DOHH2 (cell line): Measurements from ENCODE around the gene STXBP3.

ENCODE experiments used
- CTCF ChIP-seq: fragments of 200-600 bp; sonication (generic); IDR thresholded peaks from one replicate; pipeline ENCODE4 v1.5.1; 2014; ENCODE audit warnings: antibody characterized with exemption, mild to moderate bottlenecking, low read depth, low read length; ENCODE audit not compliant: poor library complexity, severe bottlenecking
- EZH2phosphoT487 ChIP-seq: fragments of 200-600 bp; sonication (generic); IDR thresholded peaks from 2 replicates; pipeline ENCODE4 v1.6.1; 2017; ENCODE audit warnings: borderline replicate concordance, mild to moderate bottlenecking, antibody characterized with exemption, low read length, moderate library complexity, mixed read lengths

DNA sequence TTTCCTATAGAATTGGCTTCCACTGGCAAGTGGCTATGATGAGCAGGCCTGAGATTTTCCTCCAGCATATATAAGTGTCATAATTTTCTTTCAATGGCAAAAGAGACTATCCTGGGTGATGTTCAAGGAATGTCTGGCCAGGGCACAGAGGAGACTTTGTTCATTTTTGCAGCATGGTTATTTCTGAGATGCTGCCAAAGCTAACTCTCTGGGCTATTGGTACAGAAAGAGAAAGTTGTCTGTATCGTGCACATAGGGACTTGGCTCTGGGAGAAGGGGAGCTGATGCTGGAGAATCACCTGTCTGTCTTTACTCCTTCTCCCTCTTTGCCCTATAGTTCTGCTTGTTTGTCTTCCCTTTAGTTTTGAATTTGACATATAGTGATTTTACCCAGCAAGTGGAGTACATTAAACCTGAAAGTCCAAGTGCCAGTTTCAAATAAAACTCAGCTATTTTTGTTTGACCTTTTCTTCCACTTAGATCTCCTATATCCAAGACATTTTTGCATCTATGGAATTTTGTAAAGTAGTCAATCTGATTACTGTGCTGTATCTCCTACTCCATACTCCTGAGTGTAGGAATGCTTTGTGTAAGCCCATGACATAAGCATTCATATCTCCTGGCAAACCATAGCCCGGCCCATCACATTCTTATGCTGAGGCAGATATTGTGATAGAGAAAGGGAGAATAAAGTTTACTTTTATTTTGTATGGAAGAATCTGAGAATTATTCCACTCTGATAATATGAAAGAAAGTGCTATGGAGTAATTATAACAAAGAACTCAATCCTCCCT is 29.8 kb upstream of the STXBP3 start:
- TF ChIP-seq CTCF (no peak), EZH2phosphoT487 (no peak)
